NT2/D1 (cell line): ENCODE results near the gene ZNF562.

Source experiments
- SUZ12 ChIP-seq: IDR thresholded peaks from 2 replicates; pipeline ENCODE4 v1.6.1; 2011; ENCODE audit not compliant: insufficient read length, insufficient read depth; ENCODE audit errors: extremely low read depth
- ZNF274 ChIP-seq: IDR thresholded peaks from 2 replicates; pipeline ENCODE4 v1.6.1; 2011; ENCODE audit warnings: mild to moderate bottlenecking, low read depth, low read length

- TF ChIP-seq ZNF274 (no peak), SUZ12 (no peak)
Measured at GRCh38 chr19:9705836-9706235, 30.9 kb upstream of the ZNF562 start.
